Measurements from ENCODE around the gene GGN. TPM values are rescaled to one million over a fixed set of nuclear protein-coding genes. Genes with fewer than 3 reads are reported as not detected.
"Not testable (repeated sequence)": the region's sequence is repeated elsewhere in the genome, so short reads cannot be mapped to it uniquely, and the experiment has no call there.

Gene GGN
- total RNA-seq, 1 experiment from 2014 or later: not detected

DNA sequence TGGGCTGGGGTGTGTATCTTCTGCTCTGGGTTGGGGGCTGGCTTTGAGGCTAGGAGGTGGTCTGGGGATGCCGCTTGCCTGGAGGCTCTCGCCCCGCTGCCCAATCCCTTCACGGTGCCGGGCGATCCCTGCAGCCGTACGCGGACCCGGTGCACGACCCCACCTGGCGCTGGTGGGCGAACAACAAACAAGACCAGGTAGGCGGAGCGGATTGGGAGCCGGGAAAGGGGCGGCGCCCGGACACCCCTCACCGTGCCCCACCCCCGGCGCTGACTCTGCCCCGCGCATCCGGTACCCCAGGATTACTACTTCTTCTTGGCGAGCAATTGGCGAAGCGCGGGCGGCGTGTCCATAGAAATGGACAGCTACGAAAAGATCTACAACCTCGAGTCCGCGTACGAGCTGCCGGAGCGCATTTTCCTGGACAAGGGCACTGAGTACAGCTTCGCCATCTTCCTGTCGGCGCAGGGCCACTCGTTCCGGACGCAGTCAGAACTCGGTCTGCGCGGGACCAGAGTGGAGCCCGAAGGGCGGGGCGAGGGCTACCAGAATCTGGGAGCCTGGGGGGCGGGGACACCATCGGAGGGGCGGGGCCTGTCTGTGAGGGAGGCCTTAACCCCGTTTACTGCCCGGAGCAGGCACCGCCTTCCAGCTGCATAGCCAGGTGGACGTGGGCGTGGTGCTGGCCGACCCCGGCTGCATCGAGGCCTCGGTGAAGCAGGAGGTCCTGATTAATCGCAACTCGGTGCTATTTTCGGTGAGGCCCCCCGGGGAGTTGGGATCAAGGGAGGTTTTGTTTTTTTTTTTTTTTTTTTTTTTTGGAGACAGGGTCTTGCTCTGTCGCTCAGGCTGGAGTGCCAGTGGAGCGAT lies 25.5 kb downstream of the GGN start:
- peak; percentile 89 for DNase-seq (ENCODE audit: low read depth)

GRCh38 chr19:38361633-38362075 lies 26.2 kb downstream of the GGN start:
- peak; percentile 94 for DNase-seq (ENCODE audit: low read depth)

DNA sequence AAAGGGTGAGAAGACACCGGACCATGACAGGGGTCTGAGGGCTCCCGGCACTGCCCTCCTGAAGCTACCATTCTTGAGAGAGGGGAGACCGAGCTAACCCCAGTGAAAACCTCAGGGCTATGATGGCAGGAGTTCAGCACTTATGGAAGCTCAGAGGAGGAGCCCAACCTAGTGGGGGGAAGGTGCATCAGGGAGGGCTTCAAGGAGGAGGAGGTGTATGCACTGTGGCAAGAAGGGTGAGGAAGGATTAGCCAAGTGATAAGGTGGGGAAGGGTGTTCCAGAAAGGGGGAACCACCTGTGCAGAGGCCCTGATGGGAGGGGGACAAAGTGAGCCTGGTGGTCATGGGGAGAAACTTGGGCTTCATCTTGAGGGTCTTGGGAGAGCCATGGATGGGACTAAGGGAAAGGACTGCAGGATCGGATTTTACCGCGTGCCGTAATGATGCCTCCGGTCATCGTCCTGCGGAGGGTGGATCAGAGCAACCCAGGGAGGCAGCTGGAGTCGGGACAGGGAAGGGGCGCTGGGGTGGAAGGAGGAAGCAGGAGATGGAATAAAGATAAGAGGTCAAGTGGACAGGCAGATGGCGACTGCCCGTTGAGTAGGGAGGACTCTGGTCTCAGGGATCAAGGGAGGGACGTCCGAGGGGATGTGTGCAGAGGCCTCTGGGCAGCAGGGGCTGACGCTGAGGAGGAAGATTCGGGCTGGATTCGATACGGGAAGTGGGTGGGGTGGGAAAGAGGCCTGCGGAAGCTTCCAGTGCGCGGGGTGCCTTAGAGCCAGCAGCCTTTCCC lies 26.8 kb downstream of the GGN start:
- DNase-seq (ENCODE audit: low read depth): no peak

DNA sequence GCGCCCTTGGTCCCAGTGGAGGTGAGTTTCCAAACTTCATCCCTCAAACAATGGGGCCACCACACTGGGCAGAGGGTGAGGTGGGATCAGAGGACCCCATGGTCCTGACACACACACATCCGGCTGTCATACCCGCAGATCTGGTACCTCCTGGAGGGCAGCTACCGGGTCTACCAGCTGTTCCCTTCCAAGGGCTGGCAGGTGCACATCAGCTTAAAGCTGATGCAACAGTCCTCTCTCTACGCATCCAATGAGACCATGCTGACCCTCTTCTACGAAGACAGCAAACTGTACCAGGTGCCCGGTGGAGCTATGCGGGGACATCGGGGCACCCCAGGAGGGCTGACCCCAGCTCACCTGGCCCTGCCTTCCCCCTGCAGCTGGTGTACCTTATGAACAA lies 27.5 kb downstream of the GGN start:
- DNase-seq (ENCODE audit: low read depth): no peak

- DNase-seq (ENCODE audit: low read depth): no peak
These were observed 28.4 kb downstream of the GGN start for GRCh38 chr19:38359242-38360021.

- no peak for DNase-seq (ENCODE audit: low read depth)
These were observed 29.8 kb downstream of the GGN start for GRCh38 chr19:38358071-38358470.

DNA sequence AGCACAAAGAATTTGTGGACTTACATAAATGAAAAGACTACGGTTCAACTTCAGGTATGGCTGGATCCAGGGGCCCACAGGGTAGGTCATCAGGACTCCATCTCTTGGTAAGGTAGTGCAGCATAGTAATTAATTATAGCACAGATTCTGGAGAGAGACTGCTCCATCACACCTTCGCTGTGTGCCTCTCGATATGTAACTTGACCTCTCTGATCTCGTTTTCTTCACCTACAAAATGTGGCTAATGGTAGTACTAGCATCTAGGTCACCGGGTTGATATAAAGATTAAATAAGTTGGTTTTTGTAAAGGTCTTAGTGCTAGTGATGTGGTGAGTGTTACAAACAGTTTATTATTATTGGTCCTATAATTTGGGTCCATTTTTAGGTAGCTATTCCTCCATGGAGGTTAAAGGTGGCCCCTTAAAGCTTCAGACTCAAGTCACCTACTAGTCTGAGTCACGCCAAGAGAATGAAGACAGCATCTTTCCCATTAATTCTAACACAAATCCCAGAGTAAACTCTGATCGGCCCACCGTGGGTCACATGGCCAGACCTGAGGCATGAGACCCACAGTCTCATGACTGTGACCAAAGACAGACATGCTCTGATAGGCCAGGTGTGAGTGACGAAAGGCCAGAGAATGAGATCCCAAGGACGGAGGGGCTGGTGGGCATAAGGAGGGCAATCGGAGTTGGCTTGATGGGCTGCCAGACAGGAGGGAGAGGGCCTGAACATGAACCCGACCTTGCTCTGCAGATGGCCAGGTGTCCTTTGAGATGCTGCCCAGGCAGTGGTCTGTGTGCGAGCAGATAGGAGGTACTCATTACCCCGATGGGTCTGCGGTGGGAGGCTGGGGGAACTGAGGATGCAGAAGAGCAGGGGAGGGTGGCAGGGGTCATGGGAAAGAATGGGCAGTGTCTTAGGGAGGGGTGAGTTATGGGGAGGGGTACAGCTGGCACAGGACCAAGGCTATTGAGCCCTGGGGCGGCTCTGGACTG lies 31.8 kb downstream of the GGN start:
- DNase-seq (ENCODE audit: low read depth): no peak

GRCh38 chr19:38352611-38353010 lies 35.2 kb downstream of the GGN start:
- no peak for DNase-seq (ENCODE audit: low read depth)

DNA sequence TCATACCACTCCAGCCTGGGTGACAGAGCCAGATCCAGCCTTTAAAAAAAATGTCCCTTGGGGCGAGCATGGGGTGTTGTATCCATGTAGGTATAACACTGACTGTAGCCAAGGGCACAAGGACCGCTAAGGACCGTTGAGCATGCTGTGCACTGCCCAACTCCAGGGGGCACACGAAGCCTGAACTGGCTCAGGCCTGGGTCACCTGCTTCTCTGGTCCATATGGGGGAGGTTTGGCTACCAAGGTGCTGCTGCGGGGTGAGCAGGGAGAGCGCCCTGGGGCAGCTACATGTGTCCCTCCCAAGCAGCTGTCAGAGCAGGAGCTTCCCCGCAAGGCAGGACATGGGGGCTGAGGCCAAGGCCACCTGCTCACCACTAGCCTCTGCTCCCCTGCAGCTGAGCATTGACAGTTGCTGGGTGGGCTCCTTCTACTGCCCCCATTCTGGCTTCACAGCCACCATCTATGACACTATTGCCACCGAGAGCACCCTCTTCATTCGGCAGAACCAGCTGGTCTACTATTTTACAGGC lies 35.9 kb downstream of the GGN start:
- DNase-seq (ENCODE audit: low read depth): no peak

DNA sequence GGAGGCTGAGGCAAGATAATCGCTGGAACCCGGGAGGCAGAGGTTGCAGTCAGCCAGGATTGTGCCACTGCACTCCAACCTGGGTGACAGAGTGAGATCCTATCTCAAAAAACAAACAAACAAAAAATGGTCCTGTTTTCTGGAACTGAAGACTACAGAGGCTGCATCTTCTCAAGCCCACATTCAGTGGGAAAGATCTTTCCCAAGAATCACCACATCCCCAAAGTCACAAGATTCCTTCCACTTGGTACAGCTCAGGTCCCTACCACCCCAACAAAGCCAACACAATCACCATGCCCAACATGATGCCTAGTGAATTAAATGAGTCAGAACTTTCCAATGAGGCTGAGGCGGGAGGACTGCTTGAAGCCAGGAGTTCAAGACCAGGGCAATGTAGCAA lies 37.0 kb downstream of the GGN start:
- DNase-seq (ENCODE audit: low read depth): no peak

- DNase-seq (ENCODE audit: low read depth): no peak
These were observed 41.0 kb downstream of the GGN start for GRCh38 chr19:38346837-38347236.

DNA sequence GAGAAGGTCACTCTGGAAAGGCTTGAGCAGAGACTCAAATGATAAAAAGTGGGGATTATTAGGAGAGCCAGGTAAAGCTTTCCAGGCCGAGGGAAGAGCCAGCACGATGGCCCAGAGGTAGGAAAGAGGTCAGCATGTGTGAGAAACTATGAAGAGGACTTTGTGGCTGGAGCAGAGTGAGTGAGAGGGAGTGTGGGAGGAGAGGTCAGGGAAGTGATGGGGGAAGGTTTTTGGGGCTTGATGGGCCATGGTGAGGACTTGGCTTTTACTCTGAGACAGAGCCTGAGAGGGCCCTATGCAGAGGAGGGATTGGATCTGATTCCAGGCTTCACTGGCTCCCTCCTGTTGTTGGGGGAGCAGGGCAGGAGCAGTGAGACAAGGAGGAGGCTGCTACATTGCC lies 46.9 kb downstream of the GGN start:
- no peak for DNase-seq (ENCODE audit: low read depth)

GRCh38 chr19:38339011-38339410 lies 48.8 kb downstream of the GGN start:
- not testable (repeated sequence) for DNase-seq (ENCODE audit: low read depth)

GRCh38 chr19:38337360-38337653 lies 50.5 kb downstream of the GGN start:
- no peak for DNase-seq (ENCODE audit: low read depth)

DNA sequence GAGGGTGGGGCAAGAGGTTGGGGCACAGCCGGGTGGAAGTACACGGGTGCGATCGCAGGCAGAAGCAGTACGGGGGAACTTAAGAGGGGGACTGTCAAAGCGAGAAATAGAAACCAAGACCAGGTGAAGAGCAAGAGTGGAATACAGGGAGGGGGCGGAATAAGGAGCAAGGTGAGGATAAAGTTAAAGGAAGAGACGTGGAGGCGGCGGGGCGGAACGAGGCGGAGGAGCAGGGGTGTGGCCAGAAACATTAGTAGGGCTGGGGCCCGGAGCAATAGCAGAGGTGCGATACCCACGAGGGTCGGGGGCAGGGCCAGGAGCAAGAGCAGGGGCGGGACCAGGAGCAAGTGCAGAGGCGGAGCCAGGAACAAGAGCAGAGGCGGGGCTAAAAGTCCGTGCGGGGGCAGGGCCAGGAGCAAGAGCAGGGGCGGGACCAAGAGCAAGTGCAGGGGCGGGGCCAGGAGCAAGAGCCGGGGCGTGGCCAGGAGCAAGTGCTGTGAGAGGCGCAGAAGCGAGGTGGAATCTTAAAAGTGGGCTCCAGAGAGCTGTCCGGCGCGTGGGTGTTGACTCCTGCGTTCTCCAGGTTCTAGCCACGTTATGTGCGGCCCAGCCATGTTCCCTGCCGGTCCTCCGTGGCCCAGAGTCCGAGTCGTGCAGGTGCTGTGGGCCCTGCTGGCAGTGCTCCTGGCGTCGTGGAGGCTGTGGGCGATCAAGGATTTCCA lies 51.0 kb downstream of the GGN start:
- DNase-seq (ENCODE audit: low read depth): peak; percentile 96

DNA sequence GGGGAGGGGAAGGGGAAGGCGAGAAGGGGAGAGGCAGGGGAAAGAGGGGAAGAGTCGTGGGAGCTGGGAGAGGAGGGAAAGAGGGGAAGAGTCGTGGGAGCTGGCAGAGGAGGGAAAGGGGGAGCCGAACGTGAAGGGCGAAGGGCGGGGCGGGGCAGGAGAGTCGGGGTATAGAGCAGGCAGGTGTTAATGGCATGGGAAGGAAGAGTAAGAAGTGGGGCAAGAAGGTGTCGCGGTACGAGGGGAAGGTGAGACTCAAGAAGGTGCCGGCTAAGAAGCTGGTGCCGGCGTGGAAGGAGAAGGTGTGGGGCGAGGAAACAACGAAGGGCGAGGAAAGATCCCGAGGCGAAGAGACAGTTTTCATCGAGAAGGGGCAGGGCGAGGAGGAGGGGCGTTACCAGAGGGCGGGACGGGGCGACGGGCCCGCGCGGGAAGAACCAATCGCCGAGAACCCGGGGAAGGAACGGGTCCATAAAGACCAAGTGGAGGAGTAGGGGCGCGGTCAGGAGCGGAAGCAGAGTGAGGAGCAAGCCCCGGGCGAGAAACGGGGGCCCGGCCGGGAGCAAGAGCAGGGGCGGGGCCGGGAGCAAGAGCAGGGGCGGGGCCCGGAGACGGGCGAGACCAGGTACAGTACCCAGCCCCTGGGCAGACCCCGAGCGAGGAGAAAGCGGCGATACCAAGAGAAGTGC lies 51.7 kb downstream of the GGN start:
- peak; percentile 98 for DNase-seq (ENCODE audit: low read depth)
